HK-2 (cell line): ENCODE measurements around the gene CDH13.

Experiments used
- DNase-seq: peaks from one replicate; pipeline ENCODE4 v3.0.0-alpha.2; 2018; ENCODE audit not compliant: unreplicated experiment

Gene CDH13

GRCh38 chr16:83404261-83404660 lies 777.5 kb downstream of the CDH13 start:
- DNase-seq = no peak

DNA sequence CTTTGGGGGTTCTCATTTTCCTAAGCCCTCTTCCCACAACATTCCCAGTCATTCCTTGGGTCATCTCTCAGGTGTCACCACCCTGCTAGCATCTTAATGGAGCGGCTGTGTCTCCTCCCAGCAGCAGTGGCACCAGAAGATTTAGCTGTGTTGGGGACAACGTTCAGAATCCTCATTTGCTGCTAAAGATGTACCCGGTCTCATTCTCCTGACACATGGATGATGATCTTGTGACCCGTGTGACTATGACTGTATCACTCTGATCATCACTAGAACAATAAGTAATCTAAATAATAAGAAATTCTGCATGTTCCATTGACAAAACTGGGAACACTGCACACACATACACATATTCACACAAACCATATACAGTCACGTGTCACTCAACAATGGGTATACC lies 781.2 kb downstream of the CDH13 start:
- no peak for DNase-seq

- no peak for DNase-seq
Observed at GRCh38 chr16:83409347-83409746, 782.6 kb downstream of the CDH13 start.

DNA sequence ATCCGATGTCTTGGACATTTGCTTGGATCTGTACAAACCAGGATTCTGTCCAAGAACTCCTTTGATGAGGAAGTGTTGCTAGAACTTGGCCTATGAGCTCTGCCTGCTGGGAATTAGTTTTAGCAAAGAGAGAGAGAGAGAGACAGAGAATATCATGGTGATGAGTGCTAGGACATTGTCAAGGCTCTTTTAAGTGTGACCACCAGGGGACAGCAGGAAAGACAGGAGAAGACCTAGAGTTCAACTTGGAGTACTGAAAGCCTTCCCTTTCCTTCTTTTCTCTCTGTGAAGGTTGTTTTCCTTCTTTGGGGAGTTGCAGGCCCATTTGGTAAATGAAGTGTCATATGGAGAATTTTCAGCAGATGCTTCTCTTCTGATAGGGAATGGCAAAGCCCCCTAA lies 791.8 kb downstream of the CDH13 start:
- DNase-seq = no peak

DNA sequence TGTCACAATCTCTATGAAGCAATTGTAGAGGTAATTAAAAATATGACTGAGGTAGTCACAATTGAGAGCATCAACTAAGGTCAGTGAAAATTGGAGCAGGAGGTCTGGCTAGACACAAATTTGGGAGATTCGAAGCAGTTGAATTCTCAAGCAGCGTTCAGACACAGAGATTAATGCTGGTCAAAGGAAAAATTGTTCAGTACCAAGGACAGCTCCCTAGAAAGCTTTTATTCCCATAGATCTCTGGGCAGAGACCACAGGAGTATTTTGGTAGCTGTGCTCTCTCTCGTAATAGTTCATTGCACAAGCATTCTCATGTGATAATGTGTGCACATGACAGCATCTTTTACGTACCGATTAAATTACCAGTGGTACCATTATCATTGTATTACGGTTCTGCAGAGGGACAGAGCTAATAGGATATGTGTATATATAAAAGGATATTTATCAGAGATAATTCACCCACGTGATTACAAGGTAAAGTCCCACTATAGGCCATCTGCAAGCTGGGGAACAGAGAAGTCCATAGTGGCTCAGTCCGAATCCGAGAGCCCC lies 793.5 kb downstream of the CDH13 start:
- DNase-seq = peak; percentile 2

DNA sequence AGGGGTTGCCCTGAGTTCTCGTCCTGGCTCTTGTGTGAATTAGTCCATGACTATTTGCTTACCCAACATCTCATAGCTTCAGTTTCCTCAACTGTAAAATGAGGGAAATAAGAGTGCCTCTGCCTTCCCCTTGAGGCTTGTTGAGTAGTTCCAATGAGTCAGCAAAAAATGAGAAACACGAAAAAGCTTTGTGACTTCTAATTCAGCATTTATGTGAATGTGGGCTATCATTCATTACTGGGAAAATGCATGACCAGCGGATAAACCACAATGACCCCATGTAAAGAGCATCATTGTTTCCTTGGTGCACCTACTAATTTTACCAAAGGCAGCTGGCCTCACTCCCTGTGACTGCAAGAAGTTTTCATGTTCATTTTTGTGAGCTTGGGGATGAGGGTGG lies 806.4 kb downstream of the CDH13 start:
- DNase-seq = no peak

DNA sequence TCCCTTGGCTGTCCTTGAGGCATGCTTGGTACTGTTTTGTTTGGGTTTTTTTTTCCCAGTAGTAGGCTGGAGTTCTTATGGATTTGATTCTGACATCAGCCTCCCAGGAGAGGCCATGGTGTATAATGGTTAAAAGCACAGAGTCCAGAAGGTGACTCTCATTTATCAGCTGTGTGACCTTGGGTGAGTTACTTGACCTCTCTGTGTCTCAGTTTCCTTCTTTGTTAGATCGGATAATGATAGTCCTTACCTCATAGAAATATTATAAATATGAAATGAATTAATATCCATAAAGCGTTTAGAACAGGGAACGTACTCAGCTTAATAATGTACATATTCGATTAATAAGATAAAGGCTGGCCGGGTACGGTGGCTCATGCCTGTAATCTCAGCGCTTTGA lies 810.3 kb downstream of the CDH13 start:
- DNase-seq = no peak

- no peak for DNase-seq
Observed at GRCh38 chr16:83438326-83438725, 811.6 kb downstream of the CDH13 start.

DNA sequence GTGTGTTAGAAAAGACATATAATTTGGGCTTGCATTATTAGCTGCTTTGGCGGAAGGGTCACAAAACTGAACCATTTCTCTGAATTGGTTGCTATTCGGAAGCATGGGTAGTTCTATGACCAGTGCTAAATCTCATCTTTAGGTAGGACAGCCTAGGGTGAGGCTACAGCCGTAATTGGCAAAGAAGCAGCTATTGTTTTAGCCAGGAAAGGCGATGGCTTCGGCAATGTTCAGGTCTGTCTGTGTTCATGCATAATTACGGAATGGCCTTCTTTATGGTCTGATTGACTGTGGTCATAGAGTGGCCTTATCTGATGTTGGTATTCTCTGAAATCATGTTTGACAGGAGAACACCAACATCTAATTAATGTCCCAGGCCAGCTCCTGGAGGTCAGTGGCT lies 812.6 kb downstream of the CDH13 start:
- DNase-seq = no peak

GRCh38 chr16:83441517-83441916 lies 814.7 kb downstream of the CDH13 start:
- peak; percentile 6 for DNase-seq

GRCh38 chr16:83443972-83444371 lies 817.2 kb downstream of the CDH13 start:
- DNase-seq = no peak

GRCh38 chr16:83447560-83447959 lies 820.8 kb downstream of the CDH13 start:
- no peak for DNase-seq

DNA sequence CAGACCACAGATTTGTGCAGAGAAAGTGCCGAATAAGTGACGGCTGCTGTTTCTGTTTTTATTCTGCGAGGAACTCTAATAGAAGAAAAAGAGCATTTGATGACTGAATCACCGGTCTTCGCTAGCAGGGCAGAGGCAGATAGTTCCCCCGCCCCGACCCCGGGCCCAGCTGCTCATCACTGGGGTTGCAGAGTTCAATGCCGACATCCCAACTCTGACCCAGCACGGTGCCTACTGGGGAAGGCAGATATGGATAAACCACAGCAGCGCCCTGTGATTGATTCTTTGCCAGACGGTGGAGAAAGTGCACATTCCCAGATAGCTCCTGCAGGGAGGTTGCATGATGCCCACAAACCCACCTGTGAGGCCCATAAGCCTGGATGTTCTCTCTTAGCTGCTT lies 823.1 kb downstream of the CDH13 start:
- no peak for DNase-seq

- DNase-seq = no peak
Observed at GRCh38 chr16:83453977-83454376, 827.2 kb downstream of the CDH13 start.

- DNase-seq = no peak
Observed at GRCh38 chr16:83455716-83456115, 828.9 kb downstream of the CDH13 start.

DNA sequence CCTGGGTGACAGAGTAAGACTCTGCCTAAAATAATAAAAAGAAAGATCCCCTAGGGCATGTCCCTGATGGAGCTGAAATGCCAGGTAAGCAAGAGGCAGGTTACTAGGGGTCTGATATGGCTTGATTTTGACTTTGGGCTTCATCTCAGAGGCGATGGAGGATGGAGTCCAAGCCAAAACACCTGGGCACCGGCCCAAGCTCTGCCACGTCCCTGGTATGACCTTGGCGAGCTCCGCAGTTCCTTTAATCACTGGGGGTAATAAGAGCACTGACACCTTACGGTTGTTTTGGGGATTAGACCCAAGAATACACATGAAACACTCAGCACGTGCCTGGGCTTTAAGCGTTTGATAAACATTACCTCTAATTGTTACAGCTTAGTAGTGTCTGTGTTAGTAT lies 830.2 kb downstream of the CDH13 start:
- no peak for DNase-seq

DNA sequence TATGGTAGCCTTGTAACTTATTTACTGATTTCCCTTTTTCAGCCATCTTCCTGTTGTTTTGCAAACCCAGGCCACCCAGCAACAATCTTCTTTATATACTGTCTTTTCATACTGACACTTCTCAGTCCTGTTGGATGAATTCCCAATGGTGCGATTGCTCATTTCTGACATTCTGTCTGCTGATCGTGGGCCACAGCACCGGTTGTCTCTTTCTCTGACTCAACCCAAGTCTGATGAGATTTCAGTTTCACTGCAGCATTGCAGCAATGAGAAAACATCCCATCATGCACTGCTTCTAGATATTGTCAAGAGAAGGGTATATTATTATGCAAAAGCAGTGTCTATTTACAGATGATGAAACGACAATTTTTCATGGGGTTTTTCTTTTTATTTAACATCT lies 831.8 kb downstream of the CDH13 start:
- no peak for DNase-seq

GRCh38 chr16:83464991-83465390 lies 838.2 kb downstream of the CDH13 start:
- DNase-seq = no peak

DNA sequence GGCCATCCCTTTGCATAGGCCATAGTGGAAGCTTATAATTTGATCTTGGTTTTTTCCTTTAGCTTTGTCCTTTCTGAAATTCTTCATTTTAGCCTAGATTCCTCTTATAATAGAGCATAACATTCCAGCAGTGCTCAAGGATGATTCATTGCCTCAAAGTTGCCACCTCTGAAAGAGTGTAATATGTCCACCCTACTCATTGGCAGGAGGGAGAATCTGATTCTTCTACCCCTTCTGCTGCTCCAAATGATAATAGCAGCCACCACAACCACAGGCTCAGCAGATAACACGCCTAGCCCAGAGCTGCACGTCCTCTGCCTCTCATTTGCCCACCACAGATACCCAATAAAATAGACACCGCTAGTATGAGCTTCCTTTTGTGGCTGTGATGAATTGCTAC lies 843.6 kb downstream of the CDH13 start:
- DNase-seq = no peak

- DNase-seq = no peak
Observed at GRCh38 chr16:83472776-83473501, 846.2 kb downstream of the CDH13 start.

DNA sequence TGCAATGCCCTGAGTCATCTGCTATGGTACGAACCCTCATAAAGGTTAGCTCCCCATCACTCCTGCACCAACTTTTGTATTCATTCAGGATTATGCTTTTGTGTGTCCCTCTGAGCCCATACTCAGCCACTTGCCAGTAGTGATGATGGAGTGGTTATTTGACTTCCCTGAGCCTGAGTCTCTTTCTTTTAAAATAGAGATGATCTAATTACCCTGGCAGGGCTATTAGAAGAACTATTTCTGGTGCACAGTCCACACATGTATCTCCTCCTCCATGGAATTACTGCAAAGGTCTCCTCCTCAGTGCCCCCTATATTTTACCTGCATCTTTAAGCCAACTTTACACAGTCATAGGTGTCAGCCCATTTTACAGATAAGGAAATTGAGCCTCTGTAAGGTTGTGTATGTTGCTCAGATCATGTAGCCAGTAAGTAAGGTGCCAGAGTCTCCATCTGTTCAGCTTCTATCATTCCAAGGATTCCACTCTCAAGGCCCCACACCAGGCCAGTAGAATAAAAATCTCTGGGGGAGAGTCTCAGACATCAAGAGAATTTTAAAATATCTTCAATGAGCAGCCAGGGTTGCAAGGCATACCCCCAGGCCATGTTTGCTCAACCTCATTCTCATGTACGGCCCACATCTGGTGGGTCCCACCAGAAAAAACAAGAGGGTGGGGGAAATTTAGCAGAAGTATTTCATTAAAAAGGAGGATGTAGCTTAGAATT lies 847.3 kb downstream of the CDH13 start:
- no peak for DNase-seq

DNA sequence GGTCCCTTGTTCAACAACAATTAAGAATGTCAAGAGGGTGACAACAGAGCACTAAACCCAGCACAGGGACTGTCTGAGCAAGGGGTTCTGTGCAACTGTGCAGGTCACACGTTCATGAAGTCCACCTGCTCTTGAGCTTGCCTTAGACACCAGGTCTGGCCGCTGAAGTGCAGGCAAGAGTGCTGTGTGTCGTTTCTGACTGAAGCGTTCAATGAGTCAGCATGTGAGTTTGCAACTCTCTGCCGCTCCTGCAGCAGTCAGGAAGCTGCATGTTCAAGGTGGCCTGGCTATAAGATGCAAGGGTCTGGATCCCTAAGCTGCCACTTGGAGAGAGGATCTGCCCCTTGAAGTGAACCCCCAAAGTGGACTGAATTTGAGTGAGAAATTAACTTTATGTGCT lies 848.3 kb downstream of the CDH13 start:
- DNase-seq = peak; percentile 2

DNA sequence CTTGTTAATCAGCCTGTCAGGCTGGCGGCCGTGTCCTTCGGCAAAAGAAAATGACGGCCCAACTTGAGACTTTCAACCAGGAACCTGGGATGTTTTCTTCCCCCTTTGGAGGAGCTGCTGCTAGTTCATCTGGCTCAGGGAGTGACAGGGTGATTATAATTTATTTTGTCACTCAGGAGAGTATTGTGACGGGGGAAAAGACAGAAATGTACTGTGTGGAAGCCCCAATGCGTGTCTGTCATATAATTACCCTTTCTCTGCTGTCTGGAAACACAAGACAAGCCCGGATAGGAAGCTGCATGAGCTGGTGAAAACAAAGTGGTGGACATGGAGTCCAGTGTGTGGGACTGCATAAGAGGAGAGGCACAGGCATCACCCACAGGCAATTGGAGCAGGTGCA lies 854.8 kb downstream of the CDH13 start:
- DNase-seq = no peak
